CD4-positive, CD25-positive, alpha-beta regulatory T cell (primary cell): ENCODE results near the gene RIMBP2. TPM values are rescaled to one million over a fixed set of nuclear protein-coding genes. Genes with fewer than 3 reads are reported as not detected.
A peak's percentile ranks its signal among the peaks of the same experiment; 100 is the strongest.
"Not testable (repeated sequence)": the region's sequence is repeated elsewhere in the genome, so short reads cannot be mapped to it uniquely, and the experiment has no call there.

Experiments
- ATAC-seq, 2 donors: fragments of 150-1000 bp; cut with Tn5 transposase; one replicate each; pipeline ENCODE4 v1.10.0; 2021; ENCODE audit warnings: low read depth in 2 of 2, moderate number of reproducible peaks in 2 of 2, moderate library complexity in 1 of 2
- DNase-seq, 3 donors: peaks; one replicate each; pipeline versions ENCODE4 v3.0.0 to v3.0.0-alpha.2; 2012 to 2022; ENCODE audit warnings: mixed read lengths in 1 of 3
- H3K27ac ChIP-seq: one replicate; pipeline ENCODE4 v1.7.0; 2013; ENCODE audit warnings: mild to moderate bottlenecking, low read length; ENCODE audit not compliant: insufficient read depth, poor library complexity, severe bottlenecking
- H3K27me3 ChIP-seq: one replicate; pipeline ENCODE4 v1.7.0; 2013; ENCODE audit warnings: low read length; ENCODE audit not compliant: control insufficient read depth, insufficient read depth
- H3K36me3 ChIP-seq: one replicate; pipeline ENCODE4 v1.7.0; 2013; ENCODE audit warnings: mild to moderate bottlenecking, low read length, moderate library complexity; ENCODE audit not compliant: control insufficient read depth, insufficient read depth
- H3K4me1 ChIP-seq: 2 replicates; pipeline ENCODE4 v1.7.0; 2013; ENCODE audit warnings: mild to moderate bottlenecking, low read length; ENCODE audit not compliant: insufficient read depth, control insufficient read depth, poor library complexity, severe bottlenecking
- H3K4me3 ChIP-seq: one replicate; pipeline ENCODE4 v1.7.0; 2013; ENCODE audit warnings: low read depth, mild to moderate bottlenecking, low read length, moderate library complexity
- H3K9me3 ChIP-seq, 2 experiments: 1 replicate in 1 of 2; 2 replicates in 1 of 2; pipeline ENCODE4 v1.7.0; 2013; ENCODE audit warnings: low read length in 2 of 2, mild to moderate bottlenecking in 1 of 2, moderate library complexity in 1 of 2; ENCODE audit not compliant: control insufficient read depth in 2 of 2
- H3K27ac Mint-ChIP-seq, 3 donors: one replicate each; pipeline ENCODE4 v1.8.0; 2020 to 2022; ENCODE audit warnings: mild to moderate bottlenecking in 3 of 3, mixed read lengths in 3 of 3, moderate library complexity in 2 of 3
- H3K27me3 Mint-ChIP-seq: one replicate; pipeline ENCODE4 v1.8.0; 2022; ENCODE audit warnings: mild to moderate bottlenecking, mixed read lengths
- H3K36me3 Mint-ChIP-seq: one replicate; pipeline ENCODE4 v1.8.0; 2020; ENCODE audit warnings: mixed read lengths
- H3K4me1 Mint-ChIP-seq, 4 donors: one replicate each; pipeline ENCODE4 v1.8.0; 2020 to 2022; ENCODE audit warnings: mixed read lengths in 4 of 4, mild to moderate bottlenecking in 1 of 4
- H3K4me3 Mint-ChIP-seq, 4 donors: one replicate each; pipeline ENCODE4 v1.8.0; 2020 to 2022; ENCODE audit warnings: mild to moderate bottlenecking in 4 of 4, mixed read lengths in 4 of 4, moderate library complexity in 3 of 4
- H3K9me3 Mint-ChIP-seq, 7 donors: one replicate each; pipeline ENCODE4 v1.8.0; 2020 to 2022; ENCODE audit warnings: mixed read lengths in 7 of 7, mild to moderate bottlenecking in 3 of 7, moderate library complexity in 2 of 7
- polyA plus RNA-seq, 4 donors: library from polyadenylated mRNA; unstranded; fragments of 300-500 nt; fragmentation: Illumina TruSeq; gene quantifications; one replicate each; pipeline ENCODE4 v1.2.3, GENCODE V29; 2021
- total RNA-seq: library from RNA; stranded (reverse); gene quantifications from one replicate; pipeline ENCODE4 v1.2.3, GENCODE V29; 2022

Gene RIMBP2
- total and polyA plus RNA-seq, 5 donors from 2014 or later: not detected

- H3K4me1 ChIP-seq: no peaks in the 10 kb centered on the region
- DNase-seq (no peak), ATAC-seq (no peak)
- H3K27ac ChIP-seq: no peak overlapping the region
- Mint-ChIP-seq H3K4me3 (no peak overlapping the region), H3K9me3 (peaks cover 0 to 2% (median 0%) of the 10 kb centered on the region in 7 donors), H3K4me1 (no peaks in the 10 kb centered on the region), H3K36me3 (no peaks in the 10 kb centered on the region), H3K27me3 (peaks cover 13% of the 10 kb centered on the region), H3K27ac (no peak overlapping the region)
- H3K4me3 ChIP-seq: no peak overlapping the region
- H3K27me3 ChIP-seq: no peaks in the 10 kb centered on the region
- no peaks in the 10 kb centered on the region for H3K9me3 ChIP-seq
- H3K36me3 ChIP-seq: no peaks in the 10 kb centered on the region
These were observed 26.4 kb downstream of the RIMBP2 start for GRCh38 chr12:130689408-130690405.

DNA sequence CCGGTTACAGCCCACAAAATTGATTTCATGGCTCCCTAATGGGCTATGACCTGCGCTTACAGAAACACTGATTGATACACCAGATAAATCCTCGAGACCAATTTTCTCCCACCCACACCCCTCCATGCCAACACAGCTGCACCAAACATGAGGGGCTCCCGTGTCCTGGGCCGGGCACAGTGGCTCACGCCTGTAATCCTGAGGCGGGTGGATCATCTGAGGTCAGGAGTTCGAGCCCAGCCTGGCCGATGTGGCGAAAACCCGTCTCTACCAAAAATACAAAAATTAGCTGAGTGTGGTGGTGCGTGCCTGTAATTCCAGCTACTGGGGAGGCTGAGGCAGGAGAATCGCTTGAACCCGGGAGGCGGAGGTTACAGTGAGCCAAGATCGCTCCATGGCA, 27.1 kb downstream of the RIMBP2 start:
- H3K27ac ChIP-seq, H3K4me3 Mint-ChIP-seq, H3K4me1 Mint-ChIP-seq, H3K36me3 Mint-ChIP-seq, H3K36me3 ChIP-seq, ATAC-seq, H3K27me3 ChIP-seq, H3K27ac Mint-ChIP-seq, H3K9me3 Mint-ChIP-seq, H3K4me1 ChIP-seq, DNase-seq, H3K4me3 ChIP-seq, H3K9me3 ChIP-seq: not testable (repeated sequence)
- H3K27me3 Mint-ChIP-seq: peaks cover 12% of the 10 kb centered on the region

DNA sequence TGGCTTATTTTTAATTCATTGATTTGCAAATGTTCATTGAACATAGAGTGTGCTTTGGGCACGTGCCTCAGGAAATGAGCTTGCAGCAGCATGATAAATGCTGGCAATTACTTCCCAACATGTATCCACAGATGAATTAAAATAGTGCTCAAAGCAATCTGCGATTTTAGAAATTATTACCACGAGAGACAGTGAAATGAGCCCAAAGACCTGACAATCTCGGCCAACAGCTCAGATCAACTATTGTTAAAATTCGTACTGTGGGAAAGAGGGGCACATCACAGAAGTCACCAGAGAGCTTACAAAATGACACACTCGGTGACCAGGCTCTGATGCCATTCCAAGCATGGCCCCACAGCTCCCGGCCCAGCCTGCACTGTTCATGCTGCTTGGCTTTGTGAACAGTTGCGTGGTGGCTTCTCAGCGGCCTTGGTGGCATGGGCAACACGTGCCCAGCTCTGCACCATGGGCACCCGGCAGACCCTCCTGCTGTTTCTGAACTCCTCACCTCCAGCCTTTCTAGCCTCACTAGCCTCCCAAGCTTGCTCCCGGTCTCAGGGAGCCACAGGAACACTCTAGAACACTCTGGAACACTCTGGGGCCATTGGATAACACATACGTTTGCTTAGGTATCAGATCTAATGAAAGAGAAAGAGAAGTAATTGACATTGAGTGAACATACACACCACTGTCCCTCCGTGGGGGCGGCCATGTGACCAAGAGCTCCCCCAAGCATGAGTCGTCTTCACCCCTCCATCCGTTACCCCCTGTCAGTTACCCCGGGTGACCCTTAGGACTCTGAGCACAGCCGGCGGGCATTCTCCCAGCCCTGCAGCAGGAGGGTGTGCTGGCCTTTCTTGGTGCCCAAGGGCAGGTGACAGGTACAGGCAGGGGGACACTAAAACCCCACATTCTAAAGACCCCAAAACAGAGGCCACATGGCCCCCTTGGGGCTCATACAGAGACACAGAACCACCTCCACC, 28.0 kb downstream of the RIMBP2 start:
- Histone ChIP-seq H3K36me3 (no peaks in the 10 kb centered on the region), H3K27me3 (no peaks in the 10 kb centered on the region), H3K4me1 (no peaks in the 10 kb centered on the region), H3K4me3 (no peak overlapping the region), H3K27ac (no peak overlapping the region), H3K9me3 (no peaks in the 10 kb centered on the region)
- Mint-ChIP-seq H3K4me1 (no peaks in the 10 kb centered on the region), H3K4me3 (no peak overlapping the region), H3K9me3 (peaks cover 0 to 2% (median 0%) of the 10 kb centered on the region in 7 donors), H3K36me3 (no peaks in the 10 kb centered on the region), H3K27ac (peak overlapping the region in 1 of 3 donors; percentile 87), H3K27me3 (peaks cover 8% of the 10 kb centered on the region)
- no peak for ATAC-seq
- no peak for DNase-seq

DNA sequence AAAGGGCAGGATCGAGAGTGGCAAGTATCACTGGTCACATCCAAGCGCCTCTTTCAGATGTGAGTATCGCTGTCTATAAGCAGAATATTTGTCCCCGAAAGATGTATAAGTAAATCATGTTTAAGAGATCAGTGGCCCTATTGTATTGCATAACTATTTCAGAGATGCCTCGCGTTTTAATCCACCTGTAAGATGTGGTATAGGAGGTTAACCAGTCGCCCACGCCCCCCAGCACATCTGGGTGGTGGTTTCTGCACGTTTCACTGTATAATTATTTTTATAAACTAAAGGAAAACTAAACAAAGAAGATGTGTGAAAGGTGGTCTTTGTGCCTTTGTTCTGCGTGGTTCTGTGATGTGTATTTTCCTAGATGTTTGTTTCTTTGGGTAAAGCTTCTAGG, 28.9 kb downstream of the RIMBP2 start:
- Histone ChIP-seq H3K36me3 (no peaks in the 10 kb centered on the region), H3K4me1 (no peaks in the 10 kb centered on the region), H3K27ac (no peak overlapping the region), H3K27me3 (no peaks in the 10 kb centered on the region), H3K9me3 (no peaks in the 10 kb centered on the region), H3K4me3 (no peak overlapping the region)
- ATAC-seq (no peak), DNase-seq (no peak)
- Mint-ChIP-seq H3K4me1 (no peaks in the 10 kb centered on the region), H3K4me3 (no peak overlapping the region), H3K27me3 (peaks cover 8% of the 10 kb centered on the region), H3K9me3 (no peaks in the 10 kb centered on the region), H3K27ac (no peak overlapping the region), H3K36me3 (no peaks in the 10 kb centered on the region)

DNA sequence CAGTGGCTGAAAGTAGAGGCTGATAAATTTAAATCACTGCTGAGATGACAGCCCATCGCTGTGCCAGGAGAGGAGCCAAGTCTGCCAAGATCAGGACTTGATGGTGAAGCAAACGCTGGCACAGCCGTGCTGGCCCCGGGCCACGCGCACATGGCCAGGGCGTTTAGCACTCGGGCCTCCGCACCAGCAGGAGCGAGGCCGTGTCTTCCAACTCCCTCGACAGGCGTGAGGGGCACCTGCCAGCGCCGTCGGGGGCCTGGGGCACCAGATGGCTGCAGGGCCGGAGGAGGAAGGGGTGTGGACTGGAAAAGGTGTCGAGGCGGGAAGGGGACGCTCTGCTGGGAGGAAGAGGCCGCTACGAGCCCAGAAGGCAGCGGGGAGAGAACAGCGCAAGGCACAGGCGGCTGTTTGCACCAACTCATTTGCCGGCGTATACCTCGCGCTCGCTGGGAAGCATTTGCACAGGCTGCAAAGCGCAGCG, 29.5 kb downstream of the RIMBP2 start:
- Mint-ChIP-seq H3K36me3 (no peaks in the 10 kb centered on the region), H3K27me3 (peaks cover 8% of the 10 kb centered on the region), H3K27ac (no peak overlapping the region), H3K4me3 (no peak overlapping the region), H3K4me1 (no peaks in the 10 kb centered on the region), H3K9me3 (no peaks in the 10 kb centered on the region)
- DNase-seq (no peak), ATAC-seq (no peak)
- Histone ChIP-seq H3K36me3 (no peaks in the 10 kb centered on the region), H3K4me3 (no peak overlapping the region), H3K27me3 (no peaks in the 10 kb centered on the region), H3K4me1 (no peaks in the 10 kb centered on the region), H3K27ac (no peak overlapping the region), H3K9me3 (no peaks in the 10 kb centered on the region)

GRCh38 chr12:130685850-130686249, 30.2 kb downstream of the RIMBP2 start:
- Mint-ChIP-seq H3K27me3 (peaks cover 8% of the 10 kb centered on the region), H3K36me3 (no peaks in the 10 kb centered on the region), H3K4me3 (no peak overlapping the region), H3K9me3 (no peaks in the 10 kb centered on the region), H3K4me1 (no peaks in the 10 kb centered on the region), H3K27ac (no peak overlapping the region)
- Histone ChIP-seq H3K4me3 (no peak overlapping the region), H3K27me3 (no peaks in the 10 kb centered on the region), H3K27ac (no peak overlapping the region), H3K9me3 (no peaks in the 10 kb centered on the region), H3K4me1 (no peaks in the 10 kb centered on the region), H3K36me3 (no peaks in the 10 kb centered on the region)
- ATAC-seq: no peak
- DNase-seq: no peak

DNA sequence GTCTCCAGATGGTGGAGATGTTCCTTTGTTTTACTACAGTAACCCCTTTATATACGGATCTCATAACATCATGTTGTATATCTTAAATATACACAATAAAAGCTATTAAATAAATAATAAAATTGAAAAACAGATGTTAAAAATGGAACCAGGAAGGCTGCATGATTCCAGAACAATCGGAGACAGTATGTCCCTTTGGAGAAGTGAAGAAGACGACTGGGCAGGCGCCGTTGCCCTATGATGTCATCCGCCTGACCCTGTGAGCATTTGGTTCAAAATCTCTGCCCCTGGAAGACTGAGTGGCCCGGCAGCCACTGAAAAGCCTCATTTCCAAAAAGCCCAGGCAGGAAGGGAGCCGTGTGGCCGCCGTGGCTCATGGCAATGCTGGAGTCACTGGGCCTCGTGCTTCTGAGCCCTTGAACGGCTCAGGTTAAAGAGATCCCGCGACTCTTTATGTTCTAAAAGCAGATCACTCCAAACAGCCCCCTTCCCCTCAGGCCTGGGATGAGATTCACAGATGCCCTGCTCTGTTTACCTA, 30.8 kb downstream of the RIMBP2 start:
- no peaks in the 10 kb centered on the region for H3K9me3 ChIP-seq
- no peaks in the 10 kb centered on the region for H3K27me3 ChIP-seq
- H3K4me1 ChIP-seq: no peaks in the 10 kb centered on the region
- no peak overlapping the region for H3K27ac ChIP-seq
- Mint-ChIP-seq H3K4me3 (no peak overlapping the region), H3K27me3 (peaks cover 8% of the 10 kb centered on the region), H3K9me3 (no peaks in the 10 kb centered on the region), H3K4me1 (no peaks in the 10 kb centered on the region), H3K36me3 (no peaks in the 10 kb centered on the region), H3K27ac (no peak overlapping the region)
- H3K36me3 ChIP-seq: no peaks in the 10 kb centered on the region
- DNase-seq (no peak), ATAC-seq (no peak)
- H3K4me3 ChIP-seq: no peak overlapping the region
